Measurements from ENCODE around the gene NFIX.
"Not testable (repeated sequence)": the region's sequence is repeated elsewhere in the genome, so short reads cannot be mapped to it uniquely, and the experiment has no call there.

NFIX gene

GRCh38 chr19:12967907-12968306 lies 27.4 kb upstream of the NFIX start:
- no peaks in the 10 kb centered on the region for H3K9me3 ChIP-seq (ENCODE audit: insufficient read depth, low read depth, low read length)
- H3K27me3 ChIP-seq (ENCODE audit: insufficient read depth, low read length): no peaks in the 10 kb centered on the region
- H3K4me1 ChIP-seq (ENCODE audit: insufficient read depth, low read length): peaks cover 3% of the 10 kb centered on the region; the same call in 1 of the 2 replicates
- H3K36me3 ChIP-seq (ENCODE audit: insufficient read depth, low read depth, low read length): no peaks in the 10 kb centered on the region
- H3K27ac ChIP-seq (ENCODE audit: low read length): no peak overlapping the region
- no peak overlapping the region for H3K9ac ChIP-seq (ENCODE audit: low read depth, low read length)
- no peak overlapping the region for H3K4me3 ChIP-seq (ENCODE audit: low read length)

GRCh38 chr19:12969292-12969988 lies 25.8 kb upstream of the NFIX start, which contains the start of gene DAND5:
TSS of gene DAND5 (plus strand) at chr19:12969576. CDS start at chr19:12969661, 85 bp downstream.
- Histone ChIP-seq H3K9ac (ENCODE audit: low read depth, low read length) (no peak within 1 kb of the TSS), H3K36me3 (ENCODE audit: insufficient read depth, low read depth, low read length) (no peaks in the 10 kb centered on the region), H3K9me3 (ENCODE audit: insufficient read depth, low read depth, low read length) (no peaks in the 10 kb centered on the region), H3K27ac (ENCODE audit: low read length) (no peak within 1 kb of the TSS), H3K4me3 (ENCODE audit: low read length) (no peak within 1 kb of the TSS), H3K27me3 (ENCODE audit: insufficient read depth, low read length) (no peaks in the 10 kb centered on the region), H3K4me1 (ENCODE audit: insufficient read depth, low read length) (peaks cover 3% of the 10 kb centered on the region; the same call in 1 of the 2 replicates)

- H3K36me3 ChIP-seq (ENCODE audit: insufficient read depth, low read depth, low read length): no peaks in the 10 kb centered on the region
- H3K9ac ChIP-seq (ENCODE audit: low read depth, low read length): no peak overlapping the region
- no peak overlapping the region for H3K27ac ChIP-seq (ENCODE audit: low read length)
- H3K9me3 ChIP-seq (ENCODE audit: insufficient read depth, low read depth, low read length): no peaks in the 10 kb centered on the region
- no peak overlapping the region for H3K4me3 ChIP-seq (ENCODE audit: low read length)
- peaks cover 3% of the 10 kb centered on the region; the same call in 1 of the 2 replicates for H3K4me1 ChIP-seq (ENCODE audit: insufficient read depth, low read length)
- H3K27me3 ChIP-seq (ENCODE audit: insufficient read depth, low read length): no peaks in the 10 kb centered on the region
These were observed 25.0 kb upstream of the NFIX start for GRCh38 chr19:12970070-12970820.

- H3K4me1 ChIP-seq (ENCODE audit: insufficient read depth, low read length): peaks cover 3% of the 10 kb centered on the region; the same call in 1 of the 2 replicates
- H3K27ac ChIP-seq (ENCODE audit: low read length): no peak overlapping the region
- no peaks in the 10 kb centered on the region for H3K36me3 ChIP-seq (ENCODE audit: insufficient read depth, low read depth, low read length)
- no peak overlapping the region for H3K4me3 ChIP-seq (ENCODE audit: low read length)
- H3K9me3 ChIP-seq (ENCODE audit: insufficient read depth, low read depth, low read length): no peaks in the 10 kb centered on the region
- H3K9ac ChIP-seq (ENCODE audit: low read depth, low read length): no peak overlapping the region
- H3K27me3 ChIP-seq (ENCODE audit: insufficient read depth, low read length): no peaks in the 10 kb centered on the region
These were observed 22.0 kb upstream of the NFIX start for GRCh38 chr19:12973236-12973635.

GRCh38 chr19:12974301-12975220 lies 20.7 kb upstream of the NFIX start:
- Histone ChIP-seq H3K9me3 (ENCODE audit: insufficient read depth, low read depth, low read length) (no peaks in the 10 kb centered on the region), H3K4me3 (ENCODE audit: low read length) (no peak overlapping the region), H3K4me1 (ENCODE audit: insufficient read depth, low read length) (no peaks in the 10 kb centered on the region), H3K9ac (ENCODE audit: low read depth, low read length) (no peak overlapping the region), H3K36me3 (ENCODE audit: insufficient read depth, low read depth, low read length) (no peaks in the 10 kb centered on the region), H3K27ac (ENCODE audit: low read length) (no peak overlapping the region), H3K27me3 (ENCODE audit: insufficient read depth, low read length) (no peaks in the 10 kb centered on the region)

- no peaks in the 10 kb centered on the region for H3K4me1 ChIP-seq (ENCODE audit: insufficient read depth, low read length)
- no peaks in the 10 kb centered on the region; the same call in 1 of the 2 replicates for H3K27me3 ChIP-seq (ENCODE audit: insufficient read depth, low read length)
- H3K27ac ChIP-seq (ENCODE audit: low read length): no peak overlapping the region
- no peaks in the 10 kb centered on the region for H3K9me3 ChIP-seq (ENCODE audit: insufficient read depth, low read depth, low read length)
- no peaks in the 10 kb centered on the region for H3K36me3 ChIP-seq (ENCODE audit: insufficient read depth, low read depth, low read length)
- H3K4me3 ChIP-seq (ENCODE audit: low read length): no peak overlapping the region
- H3K9ac ChIP-seq (ENCODE audit: low read depth, low read length): no peak overlapping the region
These were observed 20.0 kb upstream of the NFIX start for GRCh38 chr19:12975221-12975741.

- not testable (repeated sequence) for H3K4me3 ChIP-seq (ENCODE audit: low read length); H3K36me3 ChIP-seq (ENCODE audit: insufficient read depth, low read depth, low read length); H3K27me3 ChIP-seq (ENCODE audit: insufficient read depth, low read length); H3K4me1 ChIP-seq (ENCODE audit: insufficient read depth, low read length); H3K9me3 ChIP-seq (ENCODE audit: insufficient read depth, low read depth, low read length); H3K9ac ChIP-seq (ENCODE audit: low read depth, low read length); H3K27ac ChIP-seq (ENCODE audit: low read length)
These were observed 19.2 kb upstream of the NFIX start for GRCh38 chr19:12976109-12976508.

- no peak overlapping the region for H3K27ac ChIP-seq (ENCODE audit: low read length)
- H3K4me3 ChIP-seq (ENCODE audit: low read length): no peak overlapping the region
- no peak overlapping the region for H3K9ac ChIP-seq (ENCODE audit: low read depth, low read length)
- H3K4me1 ChIP-seq (ENCODE audit: insufficient read depth, low read length): no peaks in the 10 kb centered on the region
- H3K27me3 ChIP-seq (ENCODE audit: insufficient read depth, low read length): peaks cover 36% of the 10 kb centered on the region
- no peaks in the 10 kb centered on the region for H3K9me3 ChIP-seq (ENCODE audit: insufficient read depth, low read depth, low read length)
- H3K36me3 ChIP-seq (ENCODE audit: insufficient read depth, low read depth, low read length): no peaks in the 10 kb centered on the region
These were observed 15.3 kb upstream of the NFIX start for GRCh38 chr19:12979974-12980373.

GRCh38 chr19:12982648-12983047 lies 12.6 kb upstream of the NFIX start:
- Histone ChIP-seq H3K27me3 (ENCODE audit: insufficient read depth, low read length) (peaks cover 63% of the 10 kb centered on the region), H3K4me1 (ENCODE audit: insufficient read depth, low read length) (no peaks in the 10 kb centered on the region; the same call in 1 of the 2 replicates), H3K9ac (ENCODE audit: low read depth, low read length) (no peak overlapping the region), H3K27ac (ENCODE audit: low read length) (no peak overlapping the region), H3K36me3 (ENCODE audit: insufficient read depth, low read depth, low read length) (no peaks in the 10 kb centered on the region), H3K9me3 (ENCODE audit: insufficient read depth, low read depth, low read length) (no peaks in the 10 kb centered on the region), H3K4me3 (ENCODE audit: low read length) (no peak overlapping the region)

- Histone ChIP-seq H3K9ac (ENCODE audit: low read depth, low read length) (no peak overlapping the region), H3K36me3 (ENCODE audit: insufficient read depth, low read depth, low read length) (no peaks in the 10 kb centered on the region), H3K27ac (ENCODE audit: low read length) (no peak overlapping the region), H3K4me3 (ENCODE audit: low read length) (peak overlapping the region; percentile 58), H3K4me1 (ENCODE audit: insufficient read depth, low read length) (no peaks in the 10 kb centered on the region; the same call in 1 of the 2 replicates), H3K27me3 (ENCODE audit: insufficient read depth, low read length) (peaks cover 67% of the 10 kb centered on the region), H3K9me3 (ENCODE audit: insufficient read depth, low read depth, low read length) (no peaks in the 10 kb centered on the region)
These were observed 12.2 kb upstream of the NFIX start for GRCh38 chr19:12983091-12983490.

- peaks cover 73% of the 10 kb centered on the region for H3K27me3 ChIP-seq (ENCODE audit: insufficient read depth, low read length)
- H3K4me3 ChIP-seq (ENCODE audit: low read length): peak overlapping the region; percentile 58; the same call in 1 of the 2 replicates
- no peak overlapping the region for H3K9ac ChIP-seq (ENCODE audit: low read depth, low read length)
- no peaks in the 10 kb centered on the region for H3K9me3 ChIP-seq (ENCODE audit: insufficient read depth, low read depth, low read length)
- H3K36me3 ChIP-seq (ENCODE audit: insufficient read depth, low read depth, low read length): no peaks in the 10 kb centered on the region
- no peaks in the 10 kb centered on the region; the same call in 1 of the 2 replicates for H3K4me1 ChIP-seq (ENCODE audit: insufficient read depth, low read length)
- no peak overlapping the region for H3K27ac ChIP-seq (ENCODE audit: low read length)
These were observed 11.6 kb upstream of the NFIX start for GRCh38 chr19:12983542-12984142.

All from iPS-20b (cell line).